K562 (cell line): ENCODE data around the gene GPR176. TPM values are rescaled to one million over a fixed set of nuclear protein-coding genes. Genes with fewer than 3 reads are reported as not detected.

Source experiments
- ATAC-seq: fragments of 200-7000 bp; cut with Tn5 transposase; 3 replicates; pipeline ENCODE4 v1.9.1; 2020; ENCODE audit warnings: moderate library complexity
- BruUV-seq: library from RNA; stranded (reverse); fragments of 400-500 nt; replicated peaks from 2 replicates; lab custom pipeline; 2021; lab: Mats Ljungman, UMichigan
- CTCF ChIA-PET: fragments of 300-600 bp; formaldehyde crosslinking; extraction: SDS; loops from one replicate; lab custom pipeline; 2021; ENCODE audit warnings: low intra/inter-chr PET ratio; lab: Yijun Ruan, JAX
- POLR2A ChIA-PET: fragments of 300-600, 350-650 bp; sonication (Branson Sonifier 250); formaldehyde crosslinking; extraction: SDS; loops from one replicate; lab custom pipeline; 2021; ENCODE audit warnings: antibody characterized with exemption, inconsistent platforms; lab: Yijun Ruan, JAX
- DNase-seq, 4 experiments: peaks; one replicate each; pipeline versions ENCODE4 v3.0.0 to v3.0.0-alpha.2; 2011 to 2018; ENCODE audit warnings: low spot score in 3 of 4, mixed read lengths in 3 of 4; ENCODE audit errors: extremely low read depth in 1 of 4
- FAIRE-seq: peaks from 2 replicates; lab custom pipeline; 2011; peaks lifted over from hg19 to GRCh38; lab: Jason Lieb, UNC
- H2AFZ ChIP-seq: 2 replicates; pipeline ENCODE4 v1.6.0; 2011; ENCODE audit warnings: low read depth, low read length, control low read depth, inconsistent platforms
- H3K27ac ChIP-seq: fragments of 200-600 bp; 3 replicates; pipeline ENCODE4 v1.8.0; 2011; ENCODE audit warnings: low read depth, mild to moderate bottlenecking, control low read depth, inconsistent platforms, low read length, moderate library complexity, mixed read lengths; ENCODE audit errors: extremely low read depth
- H3K27me3 ChIP-seq, 2 experiments: fragments of 300-600 bp in 1 of 2; 2 replicates in 1 of 2; 3 replicates in 1 of 2; pipeline versions ENCODE4 v1.6.0 to v1.8.0; 2011; ENCODE audit warnings: inconsistent platforms in 2 of 2, low read length in 2 of 2, mild to moderate bottlenecking in 1 of 2, mixed read lengths in 1 of 2, moderate library complexity in 1 of 2; ENCODE audit not compliant: control insufficient read depth in 2 of 2, insufficient read depth in 2 of 2
- H3K36me3 ChIP-seq: fragments of 300-600 bp; 3 replicates; pipeline ENCODE4 v1.8.0; 2011; ENCODE audit warnings: mild to moderate bottlenecking, low read length, inconsistent platforms; ENCODE audit not compliant: control insufficient read depth, insufficient read depth
- H3K4me1 ChIP-seq, 2 experiments: fragments of 200-600 bp in 1 of 2; replicated peaks in 1 of 2; 2 replicates in 1 of 2; 3 replicates in 1 of 2; pipeline versions ENCODE4 v1.5.1 to v1.8.0; 2011; ENCODE audit warnings: inconsistent platforms in 2 of 2, low read length in 2 of 2, mild to moderate bottlenecking in 1 of 2, mixed read lengths in 1 of 2, moderate library complexity in 1 of 2; ENCODE audit not compliant: control insufficient read depth in 2 of 2, insufficient read depth in 2 of 2
- H3K4me2 ChIP-seq: 2 replicates; pipeline ENCODE4 v1.6.1; 2011; ENCODE audit warnings: low read length, control low read depth, inconsistent platforms, mixed read lengths; ENCODE audit not compliant: insufficient read depth
- H3K4me3 ChIP-seq: fragments of 200-600 bp; sonication (generic), shearing (Covaris generic); 2 replicates; pipeline ENCODE4 v1.5.1; 2016; ENCODE audit warnings: control low read depth, inconsistent platforms
- H3K79me2 ChIP-seq: fragments of 200-600 bp; 3 replicates; pipeline ENCODE4 v1.8.0; 2011; ENCODE audit warnings: low read length, inconsistent platforms; ENCODE audit not compliant: control insufficient read depth, insufficient read depth
- H3K9ac ChIP-seq, 2 experiments: 2 replicates each; pipeline versions ENCODE4 v1.6.0 to v1.6.1; 2011; ENCODE audit warnings: low read depth in 2 of 2, low read length in 2 of 2, control low read depth in 1 of 2, inconsistent platforms in 1 of 2, mild to moderate bottlenecking in 1 of 2, mixed read lengths in 1 of 2; ENCODE audit not compliant: insufficient read depth in 1 of 2
- H3K9me1 ChIP-seq: one replicate; pipeline ENCODE4 v1.6.0; 2011; ENCODE audit warnings: inconsistent platforms, mild to moderate bottlenecking, low read length, moderate library complexity; ENCODE audit not compliant: control insufficient read depth, insufficient read depth
- H3K9me3 ChIP-seq: replicated peaks from 2 replicates; pipeline ENCODE4 v1.5.1; 2011; ENCODE audit warnings: low read depth, low read length, inconsistent platforms; ENCODE audit not compliant: control insufficient read depth, insufficient read depth
- H4K20me1 ChIP-seq: replicated peaks from 2 replicates; pipeline ENCODE4 v1.6.1; 2011; ENCODE audit warnings: low read length, inconsistent platforms, mixed read lengths; ENCODE audit not compliant: control insufficient read depth, insufficient read depth
- CBX8 ChIP-seq: fragments of 200-600 bp; sonication (generic); IDR thresholded peaks from 2 replicates; pipeline ENCODE4 v1.6.1; 2012; ENCODE audit warnings: borderline replicate concordance, mixed run types, low read depth, mild to moderate bottlenecking, moderate library complexity, mixed read lengths, low read length, control low read depth, inconsistent platforms; ENCODE audit not compliant: poor library complexity, severe bottlenecking; ENCODE audit errors: extremely low read depth
- CGGBP1 ChIP-seq: fragments of 250-450 bp; sonication (Bioruptor Pico); IDR thresholded peaks from 2 replicates; pipeline ENCODE4 v1.9.0; 2021; ENCODE audit warnings: mild to moderate bottlenecking
- EP300 ChIP-seq: IDR thresholded peaks from 2 replicates; pipeline ENCODE4 v1.6.1; 2012; ENCODE audit warnings: low read length, improper control_type of control experiment
- ERF ChIP-seq: fragments of 450-650 bp; formaldehyde crosslinking; IDR thresholded peaks from 2 replicates; pipeline ENCODE4 v1.4.0; 2020; ENCODE audit warnings: mild to moderate bottlenecking, mixed read lengths
- HEY1 ChIP-seq: fragments of 250-450 bp; sonication (Bioruptor Pico); IDR thresholded peaks from 2 replicates; pipeline ENCODE4 v1.5.0; 2020; ENCODE audit warnings: mild to moderate bottlenecking, moderate library complexity, borderline replicate concordance
- JUND ChIP-seq, 2 experiments: IDR thresholded peaks; 2 replicates in 1 of 2; 3 replicates in 1 of 2; pipeline ENCODE4 v1.6.1; 2011; ENCODE audit warnings: borderline replicate concordance in 2 of 2, low read depth in 2 of 2, low read length in 2 of 2, improper control_type of control experiment in 1 of 2, missing biosample characterization in 1 of 2, missing genetic modification characterization in 1 of 2, missing genetic modification reagents in 1 of 2
- KHSRP ChIP-seq: fragments of 450-650 bp; IDR thresholded peaks from 2 replicates; pipeline ENCODE4 v1.6.1; 2017
- MCM7 ChIP-seq, 2 experiments: fragments of 450-650 bp; IDR thresholded peaks; 2 replicates each; pipeline ENCODE4 v1.6.1; 2016 to 2018
- NR2C2 ChIP-seq, 2 experiments: fragments of 200-800 bp in 1 of 2; sonication (Bioruptor generic) in 1 of 2; sonication (generic) in 1 of 2; formaldehyde crosslinking in 1 of 2; IDR thresholded peaks; 2 replicates each; pipeline versions ENCODE4 v1.6.1 to v1.8.0; 2016 to 2022; ENCODE audit warnings: mild to moderate bottlenecking in 1 of 2, missing compliant biosample characterization in 1 of 2, missing genetic modification characterization in 1 of 2, missing genetic modification reagents in 1 of 2
- SFPQ ChIP-seq: fragments of 200-400 bp; formaldehyde crosslinking; IDR thresholded peaks from 2 replicates; pipeline ENCODE4 v1.6.1; 2017; ENCODE audit warnings: mild to moderate bottlenecking, low read depth, low read length, moderate library complexity
- SMARCC2 ChIP-seq: fragments of 450-650 bp; IDR thresholded peaks from 2 replicates; pipeline ENCODE4 v1.6.1; 2017; ENCODE audit warnings: antibody characterized with exemption, moderate library complexity, mild to moderate bottlenecking, low read depth
- STAT5B ChIP-seq: fragments of 250-450 bp; sonication (Bioruptor Pico); IDR thresholded peaks from 2 replicates; pipeline ENCODE4 v1.8.0; 2021; ENCODE audit warnings: mild to moderate bottlenecking, inconsistent platforms
- TAF7 ChIP-seq: fragments of 450-650 bp; IDR thresholded peaks from 2 replicates; pipeline ENCODE4 v1.6.1; 2016; ENCODE audit warnings: missing genetic modification characterization, missing compliant biosample characterization
- THRAP3 ChIP-seq: fragments of 450-650 bp; IDR thresholded peaks from 2 replicates; pipeline ENCODE4 v1.6.1; 2016; ENCODE audit warnings: mild to moderate bottlenecking, inconsistent platforms, borderline replicate concordance
- ZFPM2 ChIP-seq: fragments of 250-450 bp; sonication (Bioruptor Pico); IDR thresholded peaks from 2 replicates; pipeline ENCODE4 v1.5.1; 2022; ENCODE audit warnings: mild to moderate bottlenecking
- ZNF436 ChIP-seq: fragments of 250-450, 450-650 bp; sonication (Bioruptor Pico); formaldehyde crosslinking; IDR thresholded peaks from 2 replicates; pipeline ENCODE4 v1.7.0; 2020; ENCODE audit warnings: mild to moderate bottlenecking
- ZNF696 ChIP-seq: fragments of 250-450 bp; sonication (Bioruptor Pico); conservative IDR thresholded peaks from 2 replicates; pipeline ENCODE4 v1.4.0; 2020; ENCODE audit warnings: mild to moderate bottlenecking, moderate library complexity
- ZNF766 ChIP-seq: fragments of 200-800 bp; sonication (Bioruptor generic); conservative IDR thresholded peaks from 2 replicates; pipeline ENCODE4 v1.6.1; 2016; ENCODE audit warnings: missing genetic modification characterization, missing compliant biosample characterization
- WGBS: fragments of 100-300 bp; shearing (Covaris generic); methylation state at CpG from one replicate; pipeline ENCODE4 v1.1.6; 2016; ENCODE audit warnings: low coverage, mixed read lengths; ENCODE audit not compliant: insufficient coverage; ENCODE audit errors: missing lambda C conversion rate; 5-methylcytosine and 5-hydroxymethylcytosine counted together
- in situ Hi-C: fragments of 300-500 bp; cut with MboI; formaldehyde crosslinking; loops from 4 replicates; pipeline ENCODE4 v1.15.0; 2018; ENCODE audit warnings: inconsistent platforms, mixed read lengths
- intact Hi-C: fragments of 100-400 bp; cut with micrococcal nuclease; formaldehyde crosslinking; loops from 2 replicates; pipeline ENCODE4 v1.14.2; 2022
- polyA plus RNA-seq, 8 experiments: library from polyadenylated mRNA; depleted of rRNA in 4 of 8; stranded (reverse) in 5 of 8; unstranded in 3 of 8; fragments of >200 nt; fragmentation: Nextera tagmentation in 2 of 8; fragmentation: Illumina TruSeq in 1 of 8; extraction: Ambion mirVana in 2 of 8; extraction: Trizol in 1 of 8; gene quantifications; 2 replicates each; pipeline versions ENCODE4 v1.2.1 to v1.2.3, GENCODE V29; 2011 to 2014; ENCODE audit warnings: inconsistent platforms in 1 of 8, missing spikeins in 1 of 8
- total RNA-seq, 7 experiments: library from RNA; depleted of rRNA in 6 of 7; stranded (reverse); fragments of >200 nt in 6 of 7; fragmentation: Illumina TruSeq in 2 of 7; extraction: Trizol in 2 of 7; gene quantifications; 2 replicates each; pipeline versions ENCODE4 v1.2.1 to v1.2.3, GENCODE V29; 2011 to 2021; ENCODE audit warnings: low replicate concordance in 1 of 7
- TF ChIP-seq, protein P1 (sequence below): fragments of 250-450 bp; sonication (Bioruptor Pico); IDR thresholded peaks from 2 replicates; pipeline ENCODE4 v1.5.0; 2021

The GPR176 gene
- total and polyA plus RNA-seq, 9 of the 15 experiments (the other 6 are each of a cell fraction or from before 2014, with no cell fraction given) = 0.03 to 1.2 (median 0.76) TPM

- no peak overlapping the region for H2AFZ ChIP-seq
- H3K27me3 ChIP-seq = peaks cover 10 to 11% of the 10 kb centered on the region in 2 experiments; a peak in 4 of 5 replicates
- H3K4me1 ChIP-seq = no peaks in the 10 kb centered on the region; a peak in 1 of 5 replicates
- no peak overlapping the region for H3K27ac ChIP-seq
- no peaks in the 10 kb centered on the region for H3K9me3 ChIP-seq
- no TSS peak for BruUV-seq
- FAIRE-seq = no peak
- ChIA-PET CTCF (no interaction called here), POLR2A (interaction anchor here (1.4 kb wide), 1 partner anchor 20 kb away, joined by 3 read pairs; no protein-coding TSS in a partner anchor)
- ATAC-seq = no peak
- no peaks in the 10 kb centered on the region for H4K20me1 ChIP-seq
- no peak overlapping the region for H3K9ac ChIP-seq
- in situ Hi-C loops = no loop called here
- 0% methylated on average over 1 of the region's 1 CpG for WGBS
- DNase-seq = no peak
- H3K79me2 ChIP-seq = no peaks in the 10 kb centered on the region
- no peak for TF ChIP-seq ERF
- TF ChIP-seq ZNF696 = no peak
- TF ChIP-seq ZNF436 (CRISPR knock-in tag) = no peak
- no peak for TF ChIP-seq KHSRP
- TF ChIP-seq SFPQ = no peak
- no peak for TF ChIP-seq ZFPM2
- TF ChIP-seq THRAP3 = no peak
- TF ChIP-seq STAT5B (CRISPR knock-in tag) = no peak
- TF ChIP-seq SMARCC2 = no peak
- no peak for TF ChIP-seq CGGBP1
- no peak for TF ChIP-seq TAF7 (tag)
- no peak for TF ChIP-seq ZNF766
- no peak for TF ChIP-seq EP300
- TF ChIP-seq NR2C2 (CRISPR knock-in tag; IDR thresholded peaks at IDR 0.05) = no peak
- TF ChIP-seq NR2C2 (tag; IDR thresholded peaks at IDR 0.05) = no peak
- TF ChIP-seq HEY1 (CRISPR knock-in tag) = no peak
- no peak for TF ChIP-seq JUND (IDR thresholded peaks at IDR 0.05; ENCODE audit: borderline replicate concordance, low read depth, low read length)
- no peak for TF ChIP-seq JUND (tag; IDR thresholded peaks at IDR 0.05; ENCODE audit: borderline replicate concordance, low read depth, low read length)
- no peak for TF ChIP-seq CBX8
- TF ChIP-seq MCM7 (IDR thresholded peaks at IDR 0.05) = no peak
- TF ChIP-seq, protein P1, sequence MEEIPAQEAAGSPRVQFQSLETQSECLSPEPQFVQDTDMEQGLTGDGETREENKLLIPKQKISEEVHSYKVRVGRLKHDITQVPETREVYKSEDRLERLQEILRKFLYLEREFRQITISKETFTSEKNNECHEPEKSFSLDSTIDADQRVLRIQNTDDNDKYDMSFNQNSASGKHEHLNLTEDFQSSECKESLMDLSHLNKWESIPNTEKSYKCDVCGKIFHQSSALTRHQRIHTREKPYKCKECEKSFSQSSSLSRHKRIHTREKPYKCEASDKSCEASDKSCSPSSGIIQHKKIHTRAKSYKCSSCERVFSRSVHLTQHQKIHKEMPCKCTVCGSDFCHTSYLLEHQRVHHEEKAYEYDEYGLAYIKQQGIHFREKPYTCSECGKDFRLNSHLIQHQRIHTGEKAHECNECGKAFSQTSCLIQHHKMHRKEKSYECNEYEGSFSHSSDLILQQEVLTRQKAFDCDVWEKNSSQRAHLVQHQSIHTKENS = no peak
- TF ChIP-seq, all 486 proteins: peak for 0
- H3K4me2 ChIP-seq = no peak overlapping the region
- no peaks in the 10 kb centered on the region for H3K9me1 ChIP-seq
- H3K4me3 ChIP-seq = no peak overlapping the region
- H3K36me3 ChIP-seq = no peaks in the 10 kb centered on the region
- intact Hi-C loops = no loop called here
These were observed 105.6 kb downstream of the GPR176 start for GRCh38 chr15:39814489-39814888.
